Sigmoid colon (tissue), 7 donors: ENCODE measurements around the gene IQCE. TPM values are rescaled to one million over a fixed set of nuclear protein-coding genes. Genes with fewer than 3 reads are reported as not detected.

Experiments used
- DNase-seq: peaks from one replicate; pipeline ENCODE4 v3.0.0-alpha.2; 2019
- H3K27ac ChIP-seq, 4 donors: fragments of 200-600 bp; sonication (generic); one replicate each; pipeline ENCODE4 v1.5.1; 2016 to 2019; ENCODE audit warnings: mild to moderate bottlenecking in 1 of 4
- H3K27me3 ChIP-seq, 3 donors: fragments of 200-600 bp; sonication (generic); one replicate each; pipeline ENCODE4 v1.5.1; 2019; ENCODE audit warnings: mild to moderate bottlenecking in 1 of 3
- H3K36me3 ChIP-seq, 4 donors: fragments of 200-600 bp; sonication (generic); one replicate each; pipeline ENCODE4 v1.5.1; 2016 to 2019
- H3K4me1 ChIP-seq, 4 donors: fragments of 200-600 bp; sonication (generic); one replicate each; pipeline ENCODE4 v1.5.1; 2017 to 2019
- H3K4me3 ChIP-seq, 4 donors: fragments of 200-600 bp; sonication (generic); one replicate each; pipeline ENCODE4 v1.5.1; 2017 to 2019; ENCODE audit warnings: mild to moderate bottlenecking in 2 of 4, moderate library complexity in 1 of 4
- H3K9me3 ChIP-seq, 4 donors: fragments of 200-600 bp in 3 of 4; sonication (generic) in 3 of 4; one replicate each; pipeline versions ENCODE4 v1.5.1 to v1.6.1; 2013 to 2019
- CTCF ChIP-seq, 4 experiments: fragments of 450-650 bp in 3 of 4; fragments of 200-600 bp in 1 of 4; IDR thresholded peaks; one replicate each; pipeline ENCODE4 v1.5.1; 2016 to 2019; ENCODE audit warnings: antibody characterized with exemption in 4 of 4, mild to moderate bottlenecking in 3 of 4, moderate library complexity in 2 of 4
- EP300 ChIP-seq, 4 donors: sonication (generic); formaldehyde crosslinking; IDR thresholded peaks; one replicate each; pipeline ENCODE4 v1.6.1; 2017; ENCODE audit warnings: antibody characterized with exemption in 4 of 4
- POLR2A ChIP-seq, 2 donors: fragments of 450-650 bp; IDR thresholded peaks; one replicate each; pipeline ENCODE4 v1.6.1; 2016; ENCODE audit warnings: antibody characterized with exemption in 2 of 2, mild to moderate bottlenecking in 2 of 2, moderate library complexity in 2 of 2
- POLR2AphosphoS5 ChIP-seq, 4 donors: sonication (generic); formaldehyde crosslinking; IDR thresholded peaks; one replicate each; pipeline ENCODE4 v1.6.1; 2017; ENCODE audit warnings: antibody characterized with exemption in 4 of 4
- WGBS, 2 donors: extraction: QIAGEN DNeasy Blood & Tissue Kit; methylation state at CpG; one replicate each; pipeline ENCODE4 v1.1.7; 2013; 5-methylcytosine and 5-hydroxymethylcytosine counted together
- intact Hi-C: fragments of 100-400 bp; cut with DNase I; formaldehyde crosslinking; loops from one replicate; pipeline ENCODE4 v1.15.1; 2023
- polyA plus RNA-seq, 3 donors: library from polyadenylated mRNA; stranded (reverse); fragments of 200-250 nt; gene quantifications; one replicate each; pipeline ENCODE4 v1.2.3, GENCODE V29; 2013
- total RNA-seq, 4 donors: library from RNA; depleted of rRNA; stranded (reverse); fragments of >200 nt; gene quantifications; one replicate each; pipeline ENCODE4 v1.1.0, GENCODE V29; 2016
- donor health status: healthy with polysubstance abuse.
- donor health status: Bipolar disorder and iron deficiency.
- donor health status: healthy.

The IQCE gene
- total and polyA plus RNA-seq, 7 donors = 6.4 to 22.4 (median 9.6) TPM

- Histone ChIP-seq H3K36me3 (no peaks in the 10 kb centered on the region), H3K4me1 (peaks cover 0 to 56% (median 48%) of the 10 kb centered on the region in 4 donors), H3K27me3 (no peaks in the 10 kb centered on the region), H3K9me3 (no peaks in the 10 kb centered on the region), H3K4me3 (peak within 1 kb of the TSS; percentile 67 to 99 (median 80)), H3K27ac (peak within 1 kb of the TSS; percentile 77 to 85 (median 82))
- DNase-seq = peak; percentile 83
- intact Hi-C loops = loop anchor here (5.0 kb wide), 1 partner anchor 75 kb away; the partner anchor contains the start of genes BRAT1 and IQCE
- TF ChIP-seq CTCF (IDR thresholded peaks at IDR 0.05) = no peak
- no peak for TF ChIP-seq EP300 (IDR thresholded peaks at IDR 0.05)
- TF ChIP-seq POLR2A (IDR thresholded peaks at IDR 0.05) = no peak
- no peak for TF ChIP-seq POLR2AphosphoS5 (IDR thresholded peaks at IDR 0.05)
- WGBS, 2 donors = 1% methylated on average over 62 of the region's 62 CpGs
These were observed 73.4 kb downstream of the IQCE start, which contains the start of gene TTYH3 for GRCh38 chr7:2631946-2632732. Gene TTYH3, plus strand, starts transcription at chr7:2631986. Its CDS starts 170 bp downstream, at chr7:2632156.

- Histone ChIP-seq H3K27ac (peak overlapping the region; percentile 77 to 85 (median 82)), H3K9me3 (no peaks in the 10 kb centered on the region), H3K36me3 (no peaks in the 10 kb centered on the region), H3K4me3 (peak overlapping the region; percentile 67 to 99 (median 80)), H3K27me3 (no peaks in the 10 kb centered on the region), H3K4me1 (peaks cover 0 to 60% (median 46%) of the 10 kb centered on the region in 4 donors)
- TF ChIP-seq EP300 (IDR thresholded peaks at IDR 0.05) (no peak), POLR2A (IDR thresholded peaks at IDR 0.05) (no peak), POLR2AphosphoS5 (IDR thresholded peaks at IDR 0.05) (peak in 2 of 4 donors; percentile 25 to 36), CTCF (IDR thresholded peaks at IDR 0.05) (no peak)
- peak; percentile 85 for DNase-seq
- intact Hi-C loops = loop anchor here (5.0 kb wide), 1 partner anchor 76 kb away; the partner anchor contains the start of genes BRAT1 and IQCE
- WGBS, 2 donors = 2% methylated on average over 35 of the region's 35 CpGs
These were observed 74.2 kb downstream of the IQCE start for GRCh38 chr7:2632733-2633537.

- peaks cover 0 to 68% (median 53%) of the 10 kb centered on the region in 4 donors for H3K4me1 ChIP-seq
- WGBS, 2 donors = 34 to 44% methylated on average over 22 of the region's 22 CpGs
- H3K9me3 ChIP-seq = no peaks in the 10 kb centered on the region
- peak overlapping the region; percentile 77 to 85 (median 82) for H3K27ac ChIP-seq
- peak; percentile 86 for DNase-seq
- H3K4me3 ChIP-seq = peak overlapping the region; percentile 67 to 99 (median 80)
- no peaks in the 10 kb centered on the region for H3K27me3 ChIP-seq
- intact Hi-C loops = loop anchor here (5.0 kb wide), 1 partner anchor 76 kb away; the partner anchor contains the start of genes BRAT1 and IQCE
- H3K36me3 ChIP-seq = no peaks in the 10 kb centered on the region
- TF ChIP-seq POLR2AphosphoS5 (IDR thresholded peaks at IDR 0.05) = peak in 2 of 4 donors; percentile 46 to 70
- TF ChIP-seq EP300 (IDR thresholded peaks at IDR 0.05) = no peak
These were observed 74.9 kb downstream of the IQCE start for GRCh38 chr7:2633538-2634266.

- no peak for TF ChIP-seq POLR2A (IDR thresholded peaks at IDR 0.05)
- no peak for TF ChIP-seq CTCF (IDR thresholded peaks at IDR 0.05)
- H3K4me1 ChIP-seq = peaks cover 0 to 76% (median 60%) of the 10 kb centered on the region in 4 donors
- no peak for DNase-seq
- H3K27ac ChIP-seq = peak overlapping the region; percentile 77 to 85 (median 82)
- peak overlapping the region in 3 of 4 donors; percentile 67 to 99 (median 88) for H3K4me3 ChIP-seq
- intact Hi-C loops = loop anchor here (5.0 kb wide), 1 partner anchor 77 kb away; the partner anchor contains the start of genes BRAT1 and IQCE
- H3K36me3 ChIP-seq = no peaks in the 10 kb centered on the region
- no peaks in the 10 kb centered on the region for H3K27me3 ChIP-seq
- H3K9me3 ChIP-seq = no peaks in the 10 kb centered on the region
- WGBS, 2 donors = 87 to 88% methylated on average over 22 of the region's 22 CpGs
These were observed 75.7 kb downstream of the IQCE start for GRCh38 chr7:2634267-2635145.
